ENCODE results near the gene DCTD.

The DCTD gene

DNA sequence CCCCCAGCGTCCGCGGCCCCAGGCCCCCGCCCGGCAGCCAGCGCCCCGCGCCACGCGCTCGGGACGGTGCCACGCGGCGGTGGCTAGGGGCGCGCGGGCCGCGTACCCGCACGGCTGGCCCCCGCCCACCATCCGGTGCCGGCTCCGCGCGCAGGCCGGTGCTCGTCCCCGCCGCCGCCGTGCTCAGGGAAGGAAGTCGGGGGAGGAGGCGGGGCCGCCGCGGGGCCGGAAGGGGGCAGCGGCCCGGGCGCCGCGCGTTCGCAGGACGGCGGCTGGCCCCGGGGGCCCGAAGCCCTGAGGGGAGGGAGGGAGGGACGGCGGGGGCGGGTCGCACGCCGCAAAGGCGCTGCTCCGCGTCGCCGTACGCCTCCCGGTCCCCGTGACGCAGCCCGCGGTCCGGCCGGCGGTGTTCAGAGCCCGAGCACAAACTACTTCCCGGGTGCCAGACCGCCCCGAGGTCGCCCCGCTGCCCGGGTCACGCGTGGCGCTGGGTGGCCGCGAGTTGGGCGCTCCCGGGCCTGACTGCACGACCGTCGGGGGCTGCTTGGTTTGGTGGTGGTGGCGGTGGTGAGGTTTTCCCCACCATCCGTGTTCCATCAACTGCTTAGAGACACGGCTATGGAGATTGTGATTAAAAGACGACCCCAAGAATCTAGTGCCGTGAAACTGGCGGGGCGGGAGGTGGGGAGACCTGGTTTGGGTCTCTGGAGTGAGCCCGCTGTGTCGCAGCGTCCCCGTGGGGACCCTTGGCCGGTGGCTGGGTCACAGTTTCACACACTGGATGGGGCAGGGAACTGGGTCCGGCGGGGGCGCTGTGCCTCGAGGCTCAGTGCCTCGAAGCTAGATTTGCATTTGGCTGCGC is at the start of gene DCTD:
Gene DCTD (minus strand): TSS at position 205 of the 862 bp plus-strand sequence. CDS start 1,818 bp downstream, outside the sequence.
- peaks cover 11% of the 10 kb centered on the region for H3K36me3 ChIP-seq (ENCODE audit: control insufficient read depth, insufficient read depth, low read length)
- peaks cover 11% of the 10 kb centered on the region for H3K4me1 ChIP-seq (ENCODE audit: control insufficient read depth, insufficient read depth, low read length)
- peak within 1 kb of the TSS; percentile 95 for H3K27ac ChIP-seq (ENCODE audit: low read depth, low read length)

GRCh38 chr4:182960746-182961145 is 43.6 kb upstream of the DCTD start:
- H3K27me3 ChIP-seq (ENCODE audit: control insufficient read depth, insufficient read depth, low read length): no peaks in the 10 kb centered on the region
- H3K4me1 ChIP-seq (ENCODE audit: control insufficient read depth, insufficient read depth, low read length): no peaks in the 10 kb centered on the region

More for the DNA sequence above, at the start of gene DCTD:
- H3K27me3 ChIP-seq (ENCODE audit: control insufficient read depth, insufficient read depth, low read length): no peaks in the 10 kb centered on the region
- H3K4me3 ChIP-seq (ENCODE audit: low read length): peak within 1 kb of the TSS; percentile 93
- peak within 1 kb of the TSS; percentile 93 for H3K9ac ChIP-seq (ENCODE audit: low read length)

GRCh38 chr4:182960228-182960627 is 43.0 kb upstream of the DCTD start:
- H3K27ac ChIP-seq (ENCODE audit: low read depth, low read length): no peak overlapping the region
- H3K4me3 ChIP-seq (ENCODE audit: low read length): no peak overlapping the region
- no peaks in the 10 kb centered on the region for H3K36me3 ChIP-seq (ENCODE audit: control insufficient read depth, insufficient read depth, low read length)
- no peak overlapping the region for H3K9ac ChIP-seq (ENCODE audit: low read length)
- H3K4me1 ChIP-seq (ENCODE audit: control insufficient read depth, insufficient read depth, low read length): no peaks in the 10 kb centered on the region
- H3K27me3 ChIP-seq (ENCODE audit: control insufficient read depth, insufficient read depth, low read length): no peaks in the 10 kb centered on the region

More at GRCh38 chr4:182960746-182961145, 43.6 kb upstream of the DCTD start:
- H3K27ac ChIP-seq (ENCODE audit: low read depth, low read length): no peak overlapping the region
- no peak overlapping the region for H3K9ac ChIP-seq (ENCODE audit: low read length)
- no peaks in the 10 kb centered on the region for H3K36me3 ChIP-seq (ENCODE audit: control insufficient read depth, insufficient read depth, low read length)
- no peak overlapping the region for H3K4me3 ChIP-seq (ENCODE audit: low read length)

GRCh38 chr4:182955411-182955810 is 38.2 kb upstream of the DCTD start:
- H3K27ac ChIP-seq (ENCODE audit: low read depth, low read length): no peak overlapping the region
- no peaks in the 10 kb centered on the region for H3K4me1 ChIP-seq (ENCODE audit: control insufficient read depth, insufficient read depth, low read length)
- no peaks in the 10 kb centered on the region for H3K36me3 ChIP-seq (ENCODE audit: control insufficient read depth, insufficient read depth, low read length)
- no peak overlapping the region for H3K9ac ChIP-seq (ENCODE audit: low read length)
- no peak overlapping the region for H3K4me3 ChIP-seq (ENCODE audit: low read length)
- H3K27me3 ChIP-seq (ENCODE audit: control insufficient read depth, insufficient read depth, low read length): no peaks in the 10 kb centered on the region

- Histone ChIP-seq H3K4me3 (ENCODE audit: low read length) (no peak overlapping the region), H3K4me1 (ENCODE audit: control insufficient read depth, insufficient read depth, low read length) (no peaks in the 10 kb centered on the region), H3K9ac (ENCODE audit: low read length) (no peak overlapping the region), H3K27ac (ENCODE audit: low read depth, low read length) (no peak overlapping the region), H3K36me3 (ENCODE audit: control insufficient read depth, insufficient read depth, low read length) (no peaks in the 10 kb centered on the region), H3K27me3 (ENCODE audit: control insufficient read depth, insufficient read depth, low read length) (no peaks in the 10 kb centered on the region)
Measured at GRCh38 chr4:182944484-182945213, 27.5 kb upstream of the DCTD start.

GRCh38 chr4:182939680-182940079 is 22.5 kb upstream of the DCTD start:
- H3K36me3 ChIP-seq (ENCODE audit: control insufficient read depth, insufficient read depth, low read length): no peaks in the 10 kb centered on the region
- H3K9ac ChIP-seq (ENCODE audit: low read length): no peak overlapping the region
- no peak overlapping the region for H3K4me3 ChIP-seq (ENCODE audit: low read length)
- H3K27ac ChIP-seq (ENCODE audit: low read depth, low read length): no peak overlapping the region
- no peaks in the 10 kb centered on the region for H3K4me1 ChIP-seq (ENCODE audit: control insufficient read depth, insufficient read depth, low read length)
- no peaks in the 10 kb centered on the region for H3K27me3 ChIP-seq (ENCODE audit: control insufficient read depth, insufficient read depth, low read length)

DNA sequence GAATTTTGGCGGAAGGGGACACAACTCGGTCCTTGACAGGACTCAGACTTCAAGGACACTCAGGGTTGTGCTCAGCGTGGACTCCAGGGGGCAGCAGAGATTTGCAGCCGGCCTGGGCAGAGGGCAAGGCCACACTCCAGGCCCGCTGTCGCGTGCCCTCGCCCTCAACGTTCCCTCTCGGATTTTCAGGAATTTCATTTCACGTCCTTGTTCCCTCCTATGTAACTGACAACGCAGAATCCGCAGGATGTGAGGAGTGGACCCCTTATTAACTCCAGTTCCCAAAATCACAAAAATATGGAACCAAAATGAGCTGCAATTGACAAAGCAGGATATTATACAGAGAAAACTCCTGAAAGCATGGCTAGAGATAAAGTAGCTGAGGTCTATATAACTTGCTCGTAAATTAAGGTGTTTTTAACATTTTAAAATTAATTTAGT is 21.0 kb upstream of the DCTD start:
- no peak overlapping the region for H3K27ac ChIP-seq (ENCODE audit: low read depth, low read length)
- no peaks in the 10 kb centered on the region for H3K36me3 ChIP-seq (ENCODE audit: control insufficient read depth, insufficient read depth, low read length)
- no peak overlapping the region for H3K9ac ChIP-seq (ENCODE audit: low read length)
- no peak overlapping the region for H3K4me3 ChIP-seq (ENCODE audit: low read length)
- no peaks in the 10 kb centered on the region for H3K4me1 ChIP-seq (ENCODE audit: control insufficient read depth, insufficient read depth, low read length)
- no peaks in the 10 kb centered on the region for H3K27me3 ChIP-seq (ENCODE audit: control insufficient read depth, insufficient read depth, low read length)

GRCh38 chr4:182937268-182938204 is 20.4 kb upstream of the DCTD start:
- no peak overlapping the region for H3K27ac ChIP-seq (ENCODE audit: low read depth, low read length)
- H3K36me3 ChIP-seq (ENCODE audit: control insufficient read depth, insufficient read depth, low read length): no peaks in the 10 kb centered on the region
- no peaks in the 10 kb centered on the region for H3K4me1 ChIP-seq (ENCODE audit: control insufficient read depth, insufficient read depth, low read length)
- H3K27me3 ChIP-seq (ENCODE audit: control insufficient read depth, insufficient read depth, low read length): no peaks in the 10 kb centered on the region
- H3K9ac ChIP-seq (ENCODE audit: low read length): no peak overlapping the region
- no peak overlapping the region for H3K4me3 ChIP-seq (ENCODE audit: low read length)

DNA sequence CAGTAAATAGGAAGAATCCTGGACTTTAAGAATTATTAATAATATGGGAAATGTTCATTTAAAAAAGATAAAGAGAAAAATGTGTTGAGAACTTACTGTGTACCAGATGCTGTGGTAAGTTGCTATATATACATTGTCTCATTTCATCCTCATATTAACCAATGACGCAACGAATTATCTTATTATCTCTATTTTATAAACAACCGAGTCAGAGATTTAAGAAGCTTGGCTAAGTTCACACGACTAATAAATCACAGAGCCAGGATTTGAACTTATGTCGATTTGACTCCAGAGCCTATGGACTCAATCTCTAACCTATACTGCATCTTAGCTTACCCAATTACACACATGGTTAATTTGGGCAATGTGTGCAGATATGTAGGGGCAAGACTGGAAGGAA is 15.5 kb upstream of the DCTD start:
- Histone ChIP-seq H3K27me3 (ENCODE audit: control insufficient read depth, insufficient read depth, low read length) (no peaks in the 10 kb centered on the region), H3K4me3 (ENCODE audit: low read length) (no peak overlapping the region), H3K9ac (ENCODE audit: low read length) (no peak overlapping the region), H3K36me3 (ENCODE audit: control insufficient read depth, insufficient read depth, low read length) (no peaks in the 10 kb centered on the region), H3K27ac (ENCODE audit: low read depth, low read length) (no peak overlapping the region), H3K4me1 (ENCODE audit: control insufficient read depth, insufficient read depth, low read length) (peaks cover 4% of the 10 kb centered on the region)

- Histone ChIP-seq H3K27me3 (ENCODE audit: control insufficient read depth, insufficient read depth, low read length) (no peaks in the 10 kb centered on the region), H3K27ac (ENCODE audit: low read depth, low read length) (no peak overlapping the region), H3K4me1 (ENCODE audit: control insufficient read depth, insufficient read depth, low read length) (peaks cover 4% of the 10 kb centered on the region), H3K36me3 (ENCODE audit: control insufficient read depth, insufficient read depth, low read length) (no peaks in the 10 kb centered on the region), H3K9ac (ENCODE audit: low read length) (no peak overlapping the region), H3K4me3 (ENCODE audit: low read length) (no peak overlapping the region)
Measured at GRCh38 chr4:182931691-182932345, 14.6 kb upstream of the DCTD start.

GRCh38 chr4:182930889-182931288 is 13.7 kb upstream of the DCTD start:
- Histone ChIP-seq H3K4me1 (ENCODE audit: control insufficient read depth, insufficient read depth, low read length) (peaks cover 4% of the 10 kb centered on the region), H3K36me3 (ENCODE audit: control insufficient read depth, insufficient read depth, low read length) (no peaks in the 10 kb centered on the region), H3K9ac (ENCODE audit: low read length) (no peak overlapping the region), H3K4me3 (ENCODE audit: low read length) (no peak overlapping the region), H3K27me3 (ENCODE audit: control insufficient read depth, insufficient read depth, low read length) (no peaks in the 10 kb centered on the region), H3K27ac (ENCODE audit: low read depth, low read length) (no peak overlapping the region)
